Vagina (tissue), 2 donors: ENCODE data around the gene NASP.

Source experiments
- POLR2AphosphoS5 ChIP-seq, 2 donors: sonication (generic); formaldehyde crosslinking; IDR thresholded peaks; one replicate each; pipeline ENCODE4 v1.9.0; 2017; ENCODE audit warnings: antibody characterized with exemption in 2 of 2, mild to moderate bottlenecking in 2 of 2, low read depth in 1 of 2; ENCODE audit not compliant: insufficient read depth in 1 of 2
- TF ChIP-seq, protein P1 (sequence below), 3 experiments: fragments of 450-650 bp in 2 of 3; fragments of 200-600 bp in 1 of 3; sonication (generic) in 1 of 3; IDR thresholded peaks; one replicate each; pipeline ENCODE4 v1.5.1; 2017 to 2019; ENCODE audit warnings: antibody characterized with exemption in 3 of 3, mild to moderate bottlenecking in 2 of 3, moderate library complexity in 2 of 3

DNA sequence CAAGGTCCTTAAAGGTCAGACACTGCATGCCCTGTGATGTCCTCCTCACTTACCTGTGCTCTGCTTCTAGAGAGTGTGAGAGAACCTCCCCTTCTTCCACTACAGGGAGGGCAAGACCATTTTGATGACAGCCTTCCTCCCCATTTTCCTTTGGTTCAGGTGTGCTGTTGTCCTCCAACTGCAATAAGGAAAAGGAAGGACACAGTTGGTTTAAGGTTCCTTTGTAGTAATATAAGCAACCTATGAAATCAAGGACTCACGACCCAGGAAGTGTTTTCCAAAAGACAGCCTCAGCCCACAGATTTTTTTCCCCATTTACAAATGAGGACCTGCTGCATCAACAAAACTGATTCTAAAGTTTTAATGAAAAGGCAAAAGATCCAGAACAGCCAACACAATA is 46.6 kb downstream of the NASP start:
- TF ChIP-seq, protein P1, sequence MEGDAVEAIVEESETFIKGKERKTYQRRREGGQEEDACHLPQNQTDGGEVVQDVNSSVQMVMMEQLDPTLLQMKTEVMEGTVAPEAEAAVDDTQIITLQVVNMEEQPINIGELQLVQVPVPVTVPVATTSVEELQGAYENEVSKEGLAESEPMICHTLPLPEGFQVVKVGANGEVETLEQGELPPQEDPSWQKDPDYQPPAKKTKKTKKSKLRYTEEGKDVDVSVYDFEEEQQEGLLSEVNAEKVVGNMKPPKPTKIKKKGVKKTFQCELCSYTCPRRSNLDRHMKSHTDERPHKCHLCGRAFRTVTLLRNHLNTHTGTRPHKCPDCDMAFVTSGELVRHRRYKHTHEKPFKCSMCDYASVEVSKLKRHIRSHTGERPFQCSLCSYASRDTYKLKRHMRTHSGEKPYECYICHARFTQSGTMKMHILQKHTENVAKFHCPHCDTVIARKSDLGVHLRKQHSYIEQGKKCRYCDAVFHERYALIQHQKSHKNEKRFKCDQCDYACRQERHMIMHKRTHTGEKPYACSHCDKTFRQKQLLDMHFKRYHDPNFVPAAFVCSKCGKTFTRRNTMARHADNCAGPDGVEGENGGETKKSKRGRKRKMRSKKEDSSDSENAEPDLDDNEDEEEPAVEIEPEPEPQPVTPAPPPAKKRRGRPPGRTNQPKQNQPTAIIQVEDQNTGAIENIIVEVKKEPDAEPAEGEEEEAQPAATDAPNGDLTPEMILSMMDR (IDR thresholded peaks at IDR 0.05), result no peak
- TF ChIP-seq POLR2AphosphoS5 (IDR thresholded peaks at IDR 0.05; ENCODE audit: insufficient read depth in 1 of 2, low read depth in 1 of 2), result no peak
